NOMO-1 treated with dmso at 0.1 percent for 144 hours (cell line): ENCODE data around the gene ATF7.
"Not testable (repeated sequence)": the region's sequence is repeated elsewhere in the genome, so short reads cannot be mapped to it uniquely, and the experiment has no call there.

Experiments
- DNase-seq: peaks from one replicate; lab custom pipeline; 2025; ENCODE audit not compliant: unreplicated experiment; lab: John Stamatoyannopoulos, UW

ATF7 gene

GRCh38 chr12:53598971-53599370 lies 27.2 kb downstream of the ATF7 start:
- DNase-seq = not testable (repeated sequence)

- DNase-seq = no peak
Measured at GRCh38 chr12:53596920-53597363, 29.2 kb downstream of the ATF7 start.

GRCh38 chr12:53594897-53595615 lies 31.1 kb downstream of the ATF7 start:
- no peak for DNase-seq

- DNase-seq = no peak
Measured at GRCh38 chr12:53593707-53594106, 32.5 kb downstream of the ATF7 start.

GRCh38 chr12:53593031-53593430 lies 33.2 kb downstream of the ATF7 start:
- no peak for DNase-seq

- no peak for DNase-seq
Measured at GRCh38 chr12:53592426-53592825, 33.8 kb downstream of the ATF7 start.

GRCh38 chr12:53591301-53592206 lies 34.6 kb downstream of the ATF7 start:
- no peak for DNase-seq

GRCh38 chr12:53590652-53591051 lies 35.5 kb downstream of the ATF7 start:
- no peak for DNase-seq

GRCh38 chr12:53589915-53590314 lies 36.3 kb downstream of the ATF7 start:
- no peak for DNase-seq

- DNase-seq = no peak
Measured at GRCh38 chr12:53589423-53589822, 36.8 kb downstream of the ATF7 start.

GRCh38 chr12:53588123-53588522 lies 38.1 kb downstream of the ATF7 start:
- DNase-seq = no peak

- no peak for DNase-seq
Measured at GRCh38 chr12:53586745-53587144, 39.4 kb downstream of the ATF7 start.

- DNase-seq = no peak
Measured at GRCh38 chr12:53585448-53586125, 40.6 kb downstream of the ATF7 start.

GRCh38 chr12:53579545-53579955 lies 46.6 kb downstream of the ATF7 start:
- DNase-seq = no peak

- no peak for DNase-seq
Measured at GRCh38 chr12:53578783-53579182, 47.4 kb downstream of the ATF7 start.

- no peak for DNase-seq
Measured at GRCh38 chr12:53577941-53578352, 48.2 kb downstream of the ATF7 start.

- peak; percentile 36 for DNase-seq
Measured at GRCh38 chr12:53575502-53576249, 50.5 kb downstream of the ATF7 start.

GRCh38 chr12:53572134-53572758 lies 53.9 kb downstream of the ATF7 start:
- DNase-seq = no peak

- no peak for DNase-seq
Measured at GRCh38 chr12:53571295-53571694, 54.9 kb downstream of the ATF7 start.

GRCh38 chr12:53568809-53569557 lies 57.2 kb downstream of the ATF7 start:
- DNase-seq = no peak
